GM12891 (cell line): ENCODE measurements around the gene SPAG7.

Source experiments
- DNase-seq: peaks from one replicate; pipeline ENCODE4 v3.0.0; 2011; ENCODE audit warnings: low spot score; ENCODE audit not compliant: insufficient read length
- FAIRE-seq: peaks from 2 replicates; lab custom pipeline; 2011; peaks lifted over from hg19 to GRCh38; lab: Jason Lieb, UNC
- PAX5 ChIP-seq: IDR thresholded peaks from 2 replicates; pipeline ENCODE4 v1.6.1; 2011; ENCODE audit warnings: low read length, moderate library complexity, mild to moderate bottlenecking; ENCODE audit not compliant: insufficient read depth, severe bottlenecking
- POLR2A ChIP-seq: IDR thresholded peaks from 2 replicates; pipeline ENCODE4 v1.6.1; 2011; ENCODE audit warnings: low read depth, low read length, control low read depth
- POLR2AphosphoS5 ChIP-seq: IDR thresholded peaks from 2 replicates; pipeline ENCODE4 v1.6.1; 2011; ENCODE audit warnings: low read depth, low read length, control low read depth
- POU2F2 ChIP-seq: IDR thresholded peaks from 2 replicates; pipeline ENCODE4 v1.6.1; 2011; ENCODE audit warnings: low read depth, mild to moderate bottlenecking, control low read depth, low read length, moderate library complexity
- SPI1 ChIP-seq: IDR thresholded peaks from 2 replicates; pipeline ENCODE4 v1.6.1; 2011; ENCODE audit warnings: low read depth, low read length, control low read depth
- TAF1 ChIP-seq: IDR thresholded peaks from 2 replicates; pipeline ENCODE4 v1.6.1; 2011; ENCODE audit warnings: low read depth, low read length, control low read depth

SPAG7 gene

DNA sequence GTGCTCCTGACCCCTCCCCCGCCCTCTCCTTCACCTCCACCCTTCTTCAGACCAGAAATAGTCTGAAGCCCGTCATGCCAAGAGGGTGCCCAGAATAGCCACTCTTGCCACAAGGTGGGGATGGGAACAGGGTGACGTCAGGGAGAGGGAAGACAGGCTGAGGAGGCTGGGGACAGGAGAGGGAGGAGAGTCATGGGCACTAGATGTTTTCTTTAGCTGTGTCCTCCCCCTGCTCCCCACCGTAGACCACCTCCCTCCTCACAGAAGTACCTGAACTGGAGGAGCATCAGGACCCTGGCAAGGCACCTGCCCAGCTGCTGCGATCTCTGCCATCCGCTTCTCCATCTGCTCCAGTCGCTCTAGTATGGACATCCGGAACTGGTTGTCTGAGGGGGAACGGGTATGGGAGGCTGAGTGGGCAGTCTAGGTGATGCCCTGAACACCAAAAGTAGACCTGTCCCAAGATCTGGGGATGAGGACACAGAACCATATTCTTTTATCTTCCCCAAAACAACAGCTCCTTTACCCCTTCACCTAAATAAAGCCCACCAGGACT lies 6.6 kb upstream of the SPAG7 start:
- TF ChIP-seq POLR2A (no peak), SPI1 (no peak), TAF1 (no peak), POLR2AphosphoS5 (no peak), POU2F2 (no peak)
- FAIRE-seq, result no peak
- no peak for DNase-seq

DNA sequence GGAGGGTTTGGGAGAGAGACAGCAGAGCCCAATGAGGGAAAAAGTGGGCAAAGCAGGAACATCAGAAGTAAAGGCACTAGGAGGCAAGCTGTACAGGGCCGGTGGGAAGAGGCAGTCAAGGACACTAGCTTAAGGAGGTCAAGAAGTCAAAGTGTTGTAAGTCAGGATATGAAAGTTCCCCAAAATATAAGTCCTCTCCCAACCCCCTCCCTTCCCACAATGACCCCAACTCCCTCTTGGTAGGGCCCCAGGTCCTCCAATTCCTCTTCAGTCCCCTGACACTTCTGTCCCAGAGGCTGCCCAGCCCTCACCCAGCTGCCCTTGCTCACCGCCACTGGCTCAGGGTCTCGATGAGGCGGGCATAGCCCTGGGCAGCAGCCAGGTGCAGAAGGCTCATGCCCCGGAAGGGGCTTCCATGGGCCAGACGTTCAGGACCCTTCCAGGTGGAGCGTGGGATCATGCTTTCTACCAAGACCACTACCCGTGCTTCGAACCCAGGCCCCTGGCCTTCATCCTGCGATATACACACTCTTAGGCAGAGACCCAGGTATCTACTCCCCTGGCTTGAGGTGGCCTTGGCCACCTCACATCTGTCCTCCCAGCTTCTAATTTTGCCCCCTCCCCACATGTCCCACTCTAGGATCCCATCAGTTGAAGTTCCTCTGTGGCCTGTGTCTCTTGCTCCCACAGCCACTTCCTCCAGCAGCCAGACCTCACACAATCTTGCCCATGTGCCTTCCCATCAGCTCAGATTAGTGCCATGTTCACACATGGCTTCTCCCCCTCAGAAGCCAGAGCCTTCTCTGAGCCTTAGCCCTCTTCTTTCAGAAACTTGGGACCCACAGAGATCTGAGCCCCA lies 5.9 kb upstream of the SPAG7 start:
- FAIRE-seq, result no peak
- no peak for DNase-seq
- TF ChIP-seq POLR2A (no peak), SPI1 (no peak), PAX5 (no peak), TAF1 (no peak)

DNA sequence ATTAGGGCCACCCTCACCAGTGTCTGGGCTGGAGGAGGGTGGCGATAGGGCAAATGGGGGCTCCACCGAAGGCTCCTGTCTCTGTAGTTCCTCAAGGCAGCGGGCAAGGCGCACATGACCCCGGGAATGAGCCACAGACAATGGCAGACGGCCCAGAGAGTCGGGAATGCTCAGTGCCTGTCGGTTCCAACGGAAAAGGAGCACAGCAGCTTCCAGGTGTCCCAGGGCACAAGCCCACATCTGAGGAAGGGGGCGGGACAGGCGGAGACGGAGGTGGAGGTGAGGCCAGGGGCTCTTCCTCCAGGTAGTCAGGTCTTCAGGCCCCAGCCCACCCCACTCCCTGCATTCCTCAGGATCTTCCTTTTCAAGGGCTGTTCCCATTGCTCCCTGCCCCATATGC lies 5.1 kb upstream of the SPAG7 start:
- no peak for DNase-seq
- no peak for TF ChIP-seq PAX5
- TF ChIP-seq POLR2A, result no peak
- TF ChIP-seq SPI1, result no peak
- TF ChIP-seq POU2F2, result no peak
- TF ChIP-seq POLR2AphosphoS5, result no peak
- TF ChIP-seq TAF1, result no peak
- no peak for FAIRE-seq

DNA sequence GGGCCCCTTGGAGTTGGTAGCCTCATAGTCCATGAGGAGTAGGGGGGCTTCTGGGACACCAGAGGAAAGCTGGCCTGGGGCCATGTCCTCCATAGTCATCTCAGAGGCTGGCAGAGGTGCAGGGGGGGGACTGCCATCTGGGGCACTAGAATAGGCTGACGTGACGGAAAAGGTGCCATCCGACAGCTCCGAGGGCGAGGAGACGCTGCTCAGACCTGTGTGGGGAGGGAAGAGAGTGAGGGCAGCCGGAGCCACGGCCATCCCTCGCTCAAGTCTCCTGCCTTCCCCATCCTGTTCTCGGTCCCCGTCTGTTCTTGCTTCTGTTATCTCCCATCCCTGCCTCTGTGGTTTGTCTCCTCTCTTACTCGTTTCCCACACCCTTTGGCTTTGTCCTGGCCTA lies 4.7 kb upstream of the SPAG7 start:
- DNase-seq (no peak), FAIRE-seq (no peak)
- no peak for TF ChIP-seq SPI1
- no peak for TF ChIP-seq PAX5
- TF ChIP-seq POLR2A, result no peak
- TF ChIP-seq POU2F2, result no peak
- no peak for TF ChIP-seq POLR2AphosphoS5
- no peak for TF ChIP-seq TAF1

DNA sequence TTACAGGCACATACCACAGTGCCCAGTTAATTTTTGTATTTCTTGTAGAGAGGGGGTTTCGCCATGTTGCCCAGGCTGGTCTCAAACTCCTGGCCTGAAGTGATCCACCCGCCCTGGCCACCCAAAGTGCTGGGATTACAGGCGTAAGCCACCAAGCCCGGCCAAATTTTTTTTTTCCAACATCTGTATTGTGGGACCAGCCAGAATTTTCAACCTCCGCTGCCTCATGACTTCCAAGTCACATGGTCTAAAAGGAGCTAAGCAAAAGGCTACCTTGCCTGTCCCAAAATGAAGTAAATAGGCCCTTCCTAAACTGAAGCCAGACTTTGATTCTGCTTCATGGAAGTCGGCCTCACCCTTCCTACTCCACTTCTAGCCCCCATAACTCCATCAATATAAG lies 4.2 kb upstream of the SPAG7 start:
- no peak for FAIRE-seq
- no peak for DNase-seq
- TF ChIP-seq POLR2AphosphoS5 (no peak), TAF1 (no peak), POU2F2 (no peak), SPI1 (no peak), POLR2A (no peak), PAX5 (no peak)

DNA sequence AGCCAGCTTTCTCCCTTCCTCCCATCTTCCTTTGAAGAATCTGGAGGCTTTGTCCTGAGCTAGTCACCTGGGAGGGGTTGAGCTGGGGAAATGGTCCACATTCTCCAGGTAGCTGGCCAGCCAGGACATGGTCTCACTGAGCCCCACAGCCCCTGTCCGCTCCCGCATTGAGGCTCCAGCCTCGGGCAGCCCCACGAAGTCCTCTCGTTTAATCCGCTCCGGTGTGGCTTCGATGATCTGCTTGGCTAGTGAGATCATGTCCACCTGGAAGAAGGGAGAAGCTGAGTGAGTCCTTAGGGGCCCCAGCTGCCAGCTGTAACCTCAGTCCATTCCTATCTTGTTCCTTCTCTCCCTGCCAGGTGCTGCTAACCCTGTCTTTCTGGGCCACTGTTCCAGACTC lies 2.7 kb upstream of the SPAG7 start:
- TF ChIP-seq SPI1 (no peak), PAX5 (no peak), POLR2AphosphoS5 (no peak), TAF1 (no peak), POU2F2 (no peak), POLR2A (no peak)
- FAIRE-seq (no peak), DNase-seq (no peak)

DNA sequence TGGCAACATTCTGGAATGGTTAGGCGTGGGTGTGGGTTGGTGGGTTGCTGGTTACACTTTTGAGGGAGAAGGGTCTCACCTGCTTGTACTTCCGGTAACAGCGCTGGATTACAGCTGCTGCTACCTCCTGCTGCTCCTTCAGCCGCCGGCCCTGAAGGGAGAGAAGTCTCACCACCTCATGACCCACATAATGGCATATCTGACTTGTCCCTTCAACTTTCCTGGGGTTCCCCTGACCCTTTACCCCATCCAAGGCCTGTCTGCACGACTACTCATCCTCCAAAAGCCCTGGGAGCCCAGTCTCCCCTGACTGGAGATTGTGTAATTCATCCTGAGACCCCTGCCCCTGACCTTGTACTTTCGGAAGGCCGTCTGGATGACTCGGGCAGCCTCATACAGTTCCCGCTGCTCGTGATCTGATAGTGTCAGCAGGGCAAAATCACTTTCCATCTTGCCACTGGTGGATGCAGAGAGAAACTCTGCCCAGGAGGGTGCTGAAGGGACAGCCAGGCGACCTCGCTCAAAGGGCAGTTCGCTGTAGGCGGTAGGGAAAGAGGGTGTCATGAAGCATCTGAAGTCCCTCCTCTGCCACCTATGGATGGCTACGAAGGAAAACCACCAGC lies 2.0 kb upstream of the SPAG7 start:
- DNase-seq (no peak), FAIRE-seq (peak; percentile 61)
- TF ChIP-seq PAX5 (no peak), POU2F2 (no peak), SPI1 (no peak), POLR2AphosphoS5 (no peak)

DNA sequence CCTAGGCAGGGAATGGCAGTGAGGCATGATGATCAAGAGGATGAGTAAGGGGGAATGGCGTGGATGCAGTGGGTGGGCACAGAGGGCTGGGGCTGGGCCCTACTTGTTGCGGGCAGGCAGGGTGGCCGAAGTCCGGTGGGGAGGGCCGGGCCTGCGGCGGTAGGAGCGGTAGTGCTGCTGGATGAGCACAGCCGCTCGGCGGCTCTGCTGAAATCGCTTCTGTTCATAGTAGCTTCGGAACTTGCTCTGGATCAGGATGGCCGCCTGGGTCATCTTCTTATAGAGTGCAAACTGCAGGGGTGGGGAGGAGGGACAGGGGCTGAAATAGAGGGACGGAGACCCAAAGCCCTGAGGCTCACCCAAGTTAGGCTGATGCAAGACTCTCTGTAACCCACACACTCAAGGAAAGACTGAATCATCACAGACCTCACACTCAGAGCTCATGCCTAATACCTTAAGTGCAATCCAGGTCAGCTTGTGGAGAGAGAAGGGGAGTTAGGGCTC lies 1.5 kb upstream of the SPAG7 start:
- DNase-seq (no peak), FAIRE-seq (no peak)
- TF ChIP-seq POU2F2 (no peak), SPI1 (no peak), POLR2A (no peak), PAX5 (no peak), POLR2AphosphoS5 (no peak)

DNA sequence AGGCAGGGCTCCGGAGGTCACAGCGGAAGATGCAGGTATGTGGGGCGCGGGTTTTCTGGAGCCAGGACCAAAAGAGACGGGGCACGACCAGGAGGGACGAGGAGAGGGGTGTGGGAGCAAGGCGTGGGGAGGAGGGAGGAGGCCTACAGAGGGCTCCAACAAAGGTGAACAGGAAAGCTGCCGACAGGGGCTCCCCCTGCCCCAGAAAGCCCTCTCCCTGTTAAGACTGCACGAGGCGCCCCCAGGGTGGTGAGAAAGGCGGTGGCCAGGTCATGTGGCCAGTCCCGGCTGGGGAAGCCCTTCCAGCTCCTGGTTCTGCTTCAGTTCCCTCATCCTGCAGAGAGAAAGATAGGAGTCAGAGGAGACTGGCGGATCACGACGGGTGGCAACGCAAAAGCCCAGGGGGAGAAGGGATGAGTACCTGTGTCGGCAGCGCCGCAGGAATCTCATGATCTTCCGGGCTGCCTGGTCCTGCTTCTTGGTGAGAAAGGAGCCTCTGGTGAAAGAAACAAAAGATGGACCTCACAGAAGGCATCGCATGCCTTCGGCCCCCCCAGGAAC lies 949 bp upstream of the SPAG7 start:
- DNase-seq (no peak), FAIRE-seq (no peak)
- TF ChIP-seq POLR2AphosphoS5 (no peak), PAX5 (no peak), POLR2A (no peak), TAF1 (no peak), POU2F2 (no peak), SPI1 (no peak)
